CD14-positive monocyte (primary cell): ENCODE results near the gene ZSCAN22. TPM values are rescaled to one million over a fixed set of nuclear protein-coding genes. Genes with fewer than 3 reads are reported as not detected.
A peak's percentile ranks its signal among the peaks of the same experiment; 100 is the strongest.

Experiments
- DNase-seq, 3 donors: peaks; one replicate each; pipeline ENCODE4 v3.0.0-alpha.2; 2011 to 2022
- H2AFZ ChIP-seq: 2 replicates; pipeline ENCODE4 v1.6.0; 2012; ENCODE audit warnings: mild to moderate bottlenecking, low read depth, low read length, inconsistent platforms; ENCODE audit not compliant: insufficient read depth, poor library complexity, severe bottlenecking
- H3K27ac ChIP-seq, 2 donors: 1 replicate in 1 of 2; 2 replicates in 1 of 2; pipeline ENCODE4 v1.5.1; 2012 to 2013; ENCODE audit warnings: low read length in 2 of 2, control low read depth in 1 of 2, inconsistent platforms in 1 of 2, low read depth in 1 of 2, mild to moderate bottlenecking in 1 of 2
- H3K27me3 ChIP-seq, 2 donors: one replicate each; pipeline versions ENCODE4 v1.6.0 to v1.6.1; 2011 to 2013; ENCODE audit warnings: low read length in 2 of 2; ENCODE audit not compliant: control insufficient read depth in 2 of 2, insufficient read depth in 2 of 2
- H3K36me3 ChIP-seq, 2 donors: replicated peaks in 1 of 2; 1 replicate in 1 of 2; 2 replicates in 1 of 2; pipeline versions ENCODE4 v1.5.1 to v1.6.1; 2012 to 2013; ENCODE audit warnings: low read length in 2 of 2, control low read depth in 1 of 2, inconsistent platforms in 1 of 2, mild to moderate bottlenecking in 1 of 2; ENCODE audit not compliant: insufficient read depth in 2 of 2, control insufficient read depth in 1 of 2
- H3K4me1 ChIP-seq, 2 donors: 1 replicate in 1 of 2; 2 replicates in 1 of 2; pipeline versions ENCODE4 v1.5.1 to v1.6.1; 2012 to 2013; ENCODE audit warnings: low read length in 2 of 2, control low read depth in 1 of 2, inconsistent platforms in 1 of 2, mild to moderate bottlenecking in 1 of 2, moderate library complexity in 1 of 2; ENCODE audit not compliant: insufficient read depth in 2 of 2, control insufficient read depth in 1 of 2
- H3K4me2 ChIP-seq: replicated peaks from 2 replicates; pipeline ENCODE3; 2012; ENCODE audit warnings: low read length, moderate library complexity, mild to moderate bottlenecking; ENCODE audit not compliant: poor library complexity, severe bottlenecking; ENCODE audit errors: extremely low read depth
- H3K4me3 ChIP-seq, 3 experiments: fragments of 200-600 bp in 1 of 3; sonication (generic) in 1 of 3; replicated peaks in 1 of 3; 1 replicate in 2 of 3; 2 replicates in 1 of 3; pipeline ENCODE4 v1.5.1; 2011 to 2013; ENCODE audit warnings: low read length in 3 of 3, mild to moderate bottlenecking in 3 of 3, control low read depth in 2 of 3, low read depth in 2 of 3, inconsistent platforms in 1 of 3, moderate library complexity in 1 of 3
- H3K79me2 ChIP-seq: 2 replicates; pipeline ENCODE4 v1.6.0; 2012; ENCODE audit warnings: mild to moderate bottlenecking, control low read depth, inconsistent platforms, low read length, moderate library complexity; ENCODE audit not compliant: insufficient read depth
- H3K9ac ChIP-seq: 2 replicates; pipeline ENCODE4 v1.6.0; 2017; ENCODE audit warnings: low read length, mild to moderate bottlenecking; ENCODE audit not compliant: insufficient read depth, poor library complexity, severe bottlenecking
- H3K9me3 ChIP-seq, 2 donors: replicated peaks in 1 of 2; 1 replicate in 1 of 2; 2 replicates in 1 of 2; pipeline versions ENCODE4 v1.5.1 to v1.6.1; 2012 to 2013; ENCODE audit warnings: low read length in 2 of 2, control low read depth in 1 of 2; ENCODE audit not compliant: control insufficient read depth in 1 of 2, insufficient read depth in 1 of 2
- H4K20me1 ChIP-seq: 2 replicates; pipeline ENCODE4 v1.6.0; 2012; ENCODE audit warnings: mild to moderate bottlenecking, low read length, control low read depth, moderate library complexity; ENCODE audit not compliant: insufficient read depth
- H3K27ac Mint-ChIP-seq, 7 donors: one replicate each; pipeline ENCODE4 v1.8.0; 2020; ENCODE audit warnings: mild to moderate bottlenecking in 7 of 7, mixed read lengths in 7 of 7, moderate library complexity in 6 of 7, inconsistent platforms in 2 of 7
- H3K27me3 Mint-ChIP-seq, 3 donors: one replicate each; pipeline ENCODE4 v1.8.0; 2021 to 2022; ENCODE audit warnings: low read depth in 3 of 3, mild to moderate bottlenecking in 3 of 3, mixed read lengths in 3 of 3, moderate library complexity in 3 of 3, inconsistent platforms in 1 of 3
- H3K36me3 Mint-ChIP-seq, 2 donors: one replicate each; pipeline ENCODE4 v1.8.0; 2020; ENCODE audit warnings: mixed read lengths in 2 of 2, inconsistent platforms in 1 of 2, mild to moderate bottlenecking in 1 of 2
- H3K4me1 Mint-ChIP-seq: one replicate; pipeline ENCODE4 v1.8.0; 2020; ENCODE audit warnings: mild to moderate bottlenecking, mixed read lengths
- H3K4me3 Mint-ChIP-seq, 2 donors: one replicate each; pipeline ENCODE4 v1.8.0; 2020; ENCODE audit warnings: mild to moderate bottlenecking in 2 of 2, mixed read lengths in 2 of 2, moderate library complexity in 1 of 2
- H3K9me3 Mint-ChIP-seq, 7 donors: one replicate each; pipeline ENCODE4 v1.8.0; 2020 to 2022; ENCODE audit warnings: mixed read lengths in 7 of 7, mild to moderate bottlenecking in 6 of 7, moderate library complexity in 6 of 7, inconsistent platforms in 2 of 7
- WGBS: methylation state at CpG from one replicate; pipeline ENCODE4 v1.1.5; 2013; ENCODE audit warnings: missing lambda C conversion rate; ENCODE audit not compliant: insufficient coverage; 5-methylcytosine and 5-hydroxymethylcytosine counted together
- intact Hi-C, 2 donors: fragments of 100-400 bp; cut with micrococcal nuclease; formaldehyde crosslinking; loops; one replicate each; pipeline versions ENCODE4 v1.15.0 to v1.15.1; 2023
- polyA plus RNA-seq, 3 donors: library from polyadenylated mRNA; depleted of rRNA in 1 of 3; unstranded in 2 of 3; stranded (reverse) in 1 of 3; fragments of 300-500 nt in 2 of 3; fragments of >200 nt in 1 of 3; fragmentation: Illumina TruSeq in 2 of 3; gene quantifications; 1 replicate in 2 of 3; 2 replicates in 1 of 3; pipeline ENCODE4 v1.2.3, GENCODE V29; 2012 to 2021
- TF ChIP-seq, protein P1 (sequence below): fragments of 200-600 bp; IDR thresholded peaks from one replicate; pipeline ENCODE4 v1.8.0; 2022; ENCODE audit warnings: antibody characterized with exemption, mild to moderate bottlenecking

The ZSCAN22 gene
- polyA plus RNA-seq, 3 donors, result 0.58 to 1.2 (median 0.99) TPM

DNA sequence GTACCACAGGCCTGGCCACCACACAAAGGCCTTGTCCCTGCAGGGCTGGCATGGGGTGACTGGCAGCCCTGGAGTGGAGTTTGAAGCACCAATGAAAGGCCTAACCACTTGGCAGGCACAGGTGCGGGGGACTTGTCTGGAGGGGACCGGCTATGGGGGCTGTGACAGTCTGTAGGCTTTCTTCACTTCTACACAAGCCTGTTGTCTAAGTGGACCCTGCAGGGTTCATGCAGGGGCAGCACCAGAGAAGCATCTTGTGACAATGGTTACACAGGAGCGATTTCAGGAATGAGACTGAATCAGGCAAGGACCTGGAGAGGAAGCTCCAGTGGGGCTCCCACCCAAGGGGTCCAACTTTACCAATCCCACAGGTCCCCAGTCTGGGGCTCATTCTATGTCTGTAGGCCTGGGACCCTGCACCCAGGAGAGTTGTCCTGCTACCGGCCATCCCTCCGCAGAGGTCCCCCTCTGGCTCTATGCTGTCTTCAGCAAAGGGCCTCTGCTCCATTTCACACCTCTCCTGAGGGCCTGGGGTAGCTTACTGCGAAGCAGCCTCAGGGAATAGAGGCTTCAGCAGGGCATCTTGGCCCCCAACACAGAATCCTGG is 56.3 kb downstream of the ZSCAN22 start:
- H3K27ac ChIP-seq, result no peak overlapping the region
- no peaks in the 10 kb centered on the region for H3K9me3 ChIP-seq
- Mint-ChIP-seq H3K4me3 (no peak overlapping the region), H3K27me3 (peaks cover 0 to 2% (median 0%) of the 10 kb centered on the region in 3 donors), H3K4me1 (peaks cover 40% of the 10 kb centered on the region), H3K9me3 (peaks cover 0 to 3% (median 0%) of the 10 kb centered on the region in 7 donors), H3K27ac (no peak overlapping the region), H3K36me3 (peaks cover 3 to 6% of the 10 kb centered on the region in 2 donors)
- H2AFZ ChIP-seq, result no peak overlapping the region
- H3K27me3 ChIP-seq, result no peaks in the 10 kb centered on the region
- no peak overlapping the region for H3K4me3 ChIP-seq
- TF ChIP-seq, protein P1, sequence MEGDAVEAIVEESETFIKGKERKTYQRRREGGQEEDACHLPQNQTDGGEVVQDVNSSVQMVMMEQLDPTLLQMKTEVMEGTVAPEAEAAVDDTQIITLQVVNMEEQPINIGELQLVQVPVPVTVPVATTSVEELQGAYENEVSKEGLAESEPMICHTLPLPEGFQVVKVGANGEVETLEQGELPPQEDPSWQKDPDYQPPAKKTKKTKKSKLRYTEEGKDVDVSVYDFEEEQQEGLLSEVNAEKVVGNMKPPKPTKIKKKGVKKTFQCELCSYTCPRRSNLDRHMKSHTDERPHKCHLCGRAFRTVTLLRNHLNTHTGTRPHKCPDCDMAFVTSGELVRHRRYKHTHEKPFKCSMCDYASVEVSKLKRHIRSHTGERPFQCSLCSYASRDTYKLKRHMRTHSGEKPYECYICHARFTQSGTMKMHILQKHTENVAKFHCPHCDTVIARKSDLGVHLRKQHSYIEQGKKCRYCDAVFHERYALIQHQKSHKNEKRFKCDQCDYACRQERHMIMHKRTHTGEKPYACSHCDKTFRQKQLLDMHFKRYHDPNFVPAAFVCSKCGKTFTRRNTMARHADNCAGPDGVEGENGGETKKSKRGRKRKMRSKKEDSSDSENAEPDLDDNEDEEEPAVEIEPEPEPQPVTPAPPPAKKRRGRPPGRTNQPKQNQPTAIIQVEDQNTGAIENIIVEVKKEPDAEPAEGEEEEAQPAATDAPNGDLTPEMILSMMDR, result no peak
- peaks cover 10% of the 10 kb centered on the region for H3K79me2 ChIP-seq
- no peaks in the 10 kb centered on the region for H4K20me1 ChIP-seq
- peaks cover 44 to 52% of the 10 kb centered on the region in 2 donors for H3K4me1 ChIP-seq
- no peak for DNase-seq
- no peak overlapping the region for H3K9ac ChIP-seq
- WGBS, result 75% methylated on average over 2 of the region's 6 CpGs
- no peak overlapping the region for H3K4me2 ChIP-seq
- intact Hi-C loops, result no loop called here
- peaks cover 0 to under 1% of the 10 kb centered on the region in 2 donors for H3K36me3 ChIP-seq

DNA sequence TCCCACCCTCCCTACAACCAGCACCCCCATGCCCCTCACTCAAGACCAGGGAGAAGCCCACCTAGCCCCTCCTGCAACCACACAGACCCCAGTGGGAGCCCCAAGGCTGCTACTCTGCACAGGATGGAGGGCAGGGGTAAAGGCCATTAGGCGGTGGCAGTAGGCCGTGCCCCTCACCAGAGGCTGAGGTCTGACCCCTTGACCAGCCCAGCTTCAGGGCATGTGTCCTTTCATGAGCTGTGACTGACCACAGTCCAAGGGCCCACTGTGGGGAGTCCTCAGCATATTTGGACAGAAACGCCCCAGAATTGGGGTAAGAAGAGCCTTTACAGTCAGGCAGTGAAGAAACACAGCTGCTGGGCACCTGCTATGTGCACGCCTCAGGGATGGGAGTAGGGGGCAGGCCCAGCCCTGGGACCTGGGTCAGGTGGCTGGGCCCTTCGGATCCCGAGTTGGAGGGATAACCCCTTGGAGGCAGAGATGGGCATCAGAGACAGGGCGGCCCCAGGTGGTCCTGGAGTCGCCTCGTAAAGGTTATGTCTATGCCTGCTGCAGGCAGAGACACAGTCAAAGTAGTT is 58.6 kb downstream of the ZSCAN22 start:
- H3K9ac ChIP-seq, result no peak overlapping the region
- no peak overlapping the region for H3K27ac ChIP-seq
- peaks cover 17 to 28% of the 10 kb centered on the region in 2 donors for H3K36me3 Mint-ChIP-seq
- H3K9me3 Mint-ChIP-seq, result peaks cover 0 to 3% (median 0%) of the 10 kb centered on the region in 7 donors
- peak overlapping the region; percentile 100 for H2AFZ ChIP-seq
- peaks cover 34 to 42% of the 10 kb centered on the region in 2 donors for H3K4me1 ChIP-seq
- no peaks in the 10 kb centered on the region for H3K9me3 ChIP-seq
- TF ChIP-seq, protein P1, result no peak
- peak overlapping the region; percentile 96 for H3K4me2 ChIP-seq
- peak overlapping the region in 5 of 7 donors; percentile 9 to 96 (median 95) for H3K27ac Mint-ChIP-seq
- H3K27me3 ChIP-seq, result no peaks in the 10 kb centered on the region
- WGBS, result 95% methylated on average over 8 of the region's 9 CpGs
- no peaks in the 10 kb centered on the region for H4K20me1 ChIP-seq
- H3K79me2 ChIP-seq, result peaks cover 29% of the 10 kb centered on the region
- H3K4me1 Mint-ChIP-seq, result peaks cover 36% of the 10 kb centered on the region
- peak overlapping the region in 1 of 2 donors; percentile 88 for H3K4me3 Mint-ChIP-seq
- no peak overlapping the region for H3K4me3 ChIP-seq
- H3K36me3 ChIP-seq, result peaks cover 7 to 13% of the 10 kb centered on the region in 2 donors
- peaks cover 0 to 2% (median 0%) of the 10 kb centered on the region in 3 donors for H3K27me3 Mint-ChIP-seq
- DNase-seq, result no peak
- intact Hi-C loops, result no loop called here
